Left colon (tissue), 2 donors: Measurements from ENCODE around the gene CEP170B. TPM values are rescaled to one million over a fixed set of nuclear protein-coding genes. Genes with fewer than 3 reads are reported as not detected.
A peak's percentile ranks its signal among the peaks of the same experiment; 100 is the strongest.
"Not testable (repeated sequence)": the region's sequence is repeated elsewhere in the genome, so short reads cannot be mapped to it uniquely, and the experiment has no call there.

Source experiments
- ATAC-seq: fragments of 200-7000 bp; cut with Tn5 transposase; one replicate; pipeline ENCODE4 v1.9.1; 2020; ENCODE audit warnings: mild to moderate bottlenecking, moderate library complexity
- DNase-seq, 2 donors: peaks; one replicate each; pipeline ENCODE4 v3.0.0-alpha.2; 2020
- intact Hi-C, 2 donors: fragments of 100-400 bp; cut with DNase I in 1 of 2; cut with micrococcal nuclease in 1 of 2; formaldehyde crosslinking; loops; one replicate each; pipeline versions ENCODE4 v1.11.2 to v1.14.0; 2022; cut with DNase I, micrococcal nuclease
- total RNA-seq, 2 donors: library from RNA; stranded (reverse); fragmentation: NEBNext Ultra II Directional; extraction: Animal tissue kit (Norgen Biotek cat#: 25700); gene quantifications; one replicate each; pipeline ENCODE4 v1.2.1, GENCODE V29; 2021
- donor health status: DM: no; HTN: no; CAD: no.
- donor health status: DM: yes; HTN: yes; CAD: no.

Gene CEP170B
- total RNA-seq, 2 donors from 2014 or later, result 76.4 to 89.3 TPM

DNA sequence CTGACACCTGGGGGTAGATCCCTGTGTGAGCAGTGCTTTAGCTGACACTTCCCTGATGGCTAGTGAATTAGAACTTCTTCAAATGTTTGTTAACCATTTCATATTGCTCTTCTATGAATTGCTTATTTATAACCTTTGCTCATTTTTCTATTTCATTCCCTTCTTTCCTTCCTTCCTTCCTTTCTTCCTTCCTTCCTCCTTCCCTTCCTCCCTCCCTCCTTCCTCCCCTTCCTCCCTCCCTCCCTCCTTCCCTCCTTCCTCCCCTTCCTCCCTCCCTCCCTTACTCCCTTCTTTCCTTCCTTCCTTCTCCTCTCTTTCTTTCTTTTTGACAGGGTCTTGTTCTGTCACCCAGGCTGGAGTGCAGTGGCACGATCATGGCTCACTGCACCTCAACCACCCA is 23.3 kb upstream of the CEP170B start:
- intact Hi-C loops, result no loop called here
- DNase-seq (no peak), ATAC-seq (no peak)

DNA sequence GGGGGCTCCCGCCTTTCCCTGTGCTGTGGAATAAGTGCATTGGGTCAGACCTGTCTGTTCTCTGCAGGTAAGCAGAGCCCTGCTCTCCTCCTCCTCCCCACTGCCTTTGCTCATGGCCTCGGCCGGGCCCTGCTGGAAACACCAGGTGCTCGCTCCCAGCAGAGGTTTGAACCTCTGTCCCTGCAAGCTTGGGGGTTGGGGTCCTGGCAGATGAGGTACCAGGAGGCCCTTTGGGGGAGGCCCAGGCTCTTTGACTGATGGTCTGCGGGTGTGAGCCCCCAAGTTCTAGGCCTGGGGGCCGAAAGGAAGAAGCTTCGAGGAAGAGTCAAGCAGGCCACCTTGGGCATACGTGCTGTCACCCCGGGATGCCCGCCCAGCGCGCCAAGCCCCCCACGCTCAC is 22.1 kb upstream of the CEP170B start:
- DNase-seq, result peak in 1 of 2 donors; percentile 6
- intact Hi-C loops, result no loop called here
- ATAC-seq, result no peak

DNA sequence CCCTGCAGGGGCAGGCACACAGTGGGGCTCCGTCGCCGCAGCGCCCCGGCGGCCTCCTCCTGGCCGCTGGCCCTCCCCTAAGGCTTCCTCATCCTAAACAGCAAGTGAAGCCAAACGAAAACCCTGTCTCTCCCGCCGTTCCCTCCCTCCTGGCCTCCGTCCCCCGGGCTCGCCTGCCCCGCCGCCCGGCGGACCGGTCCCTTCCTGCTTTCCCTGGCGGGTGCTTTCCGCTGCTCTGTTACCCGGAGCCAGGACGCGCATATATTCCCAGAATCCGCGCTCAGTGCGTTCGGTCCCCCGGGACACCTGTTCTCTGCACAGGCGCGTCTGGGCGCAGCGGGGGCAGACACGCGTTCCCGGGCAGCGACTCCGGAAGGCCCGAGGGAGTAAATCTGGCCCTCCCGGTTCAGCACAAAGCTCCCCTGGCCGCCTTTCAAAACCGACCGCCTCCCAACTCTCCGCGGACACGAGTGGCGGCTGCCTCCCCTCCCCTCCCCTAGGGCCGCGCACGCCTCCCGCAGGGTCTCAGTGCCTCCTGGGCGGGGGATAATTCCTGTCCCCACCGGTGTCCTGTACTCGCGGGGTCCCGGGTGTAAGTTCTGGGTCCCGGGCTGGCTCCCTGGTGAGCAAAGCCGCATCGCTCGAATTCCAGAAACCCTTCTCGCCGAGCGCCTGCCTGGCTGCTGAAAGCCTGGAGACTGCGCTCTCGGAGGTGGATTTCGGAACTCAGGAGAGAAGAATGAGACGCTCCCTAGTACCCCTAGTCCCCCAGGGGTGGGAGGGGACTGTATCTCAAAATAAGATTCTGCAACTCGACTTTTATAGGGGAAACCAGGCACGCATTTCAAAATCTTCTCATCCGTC is 21.4 kb upstream of the CEP170B start:
- peak; percentile 37 for ATAC-seq
- DNase-seq, result peak in 1 of 2 donors; percentile 15
- intact Hi-C loops, result no loop called here

DNA sequence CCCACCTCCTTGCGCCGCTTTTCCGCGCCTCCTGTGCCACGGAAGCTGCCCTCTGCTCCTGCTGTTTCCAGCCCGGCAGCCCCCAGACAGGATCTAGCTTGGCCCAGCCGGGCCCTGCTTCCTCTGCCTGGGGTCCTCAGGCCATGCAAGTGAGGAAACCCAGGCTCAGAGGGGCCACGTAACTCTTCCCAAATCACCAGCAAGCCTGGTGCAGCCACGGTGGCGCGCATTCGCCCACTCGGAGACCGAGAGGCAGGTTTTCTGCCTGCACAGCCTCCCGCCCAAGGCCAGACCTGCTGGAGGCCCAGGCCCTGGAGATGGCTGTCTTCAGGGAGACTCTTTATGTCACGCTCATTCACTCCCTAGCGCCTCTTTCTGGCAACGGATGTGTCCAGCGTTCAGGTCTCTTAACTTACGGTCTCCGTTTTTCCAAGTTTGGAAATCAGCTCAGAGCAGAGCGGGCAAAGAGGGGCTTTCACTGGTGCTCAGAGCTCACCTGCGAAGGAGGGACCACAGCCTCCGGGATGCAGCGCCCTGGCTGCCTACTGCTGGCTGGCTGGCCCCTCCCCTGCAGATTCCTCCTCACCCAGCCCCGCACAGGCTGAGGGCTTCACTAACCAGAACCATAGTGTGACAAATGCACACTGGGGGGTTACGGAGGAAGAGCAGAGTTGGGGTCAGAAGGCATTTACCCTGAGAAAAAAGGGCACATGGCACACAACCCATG is 20.6 kb upstream of the CEP170B start:
- DNase-seq (peak in 1 of 2 donors; percentile 15), ATAC-seq (peak; percentile 26)
- intact Hi-C loops, result no loop called here

DNA sequence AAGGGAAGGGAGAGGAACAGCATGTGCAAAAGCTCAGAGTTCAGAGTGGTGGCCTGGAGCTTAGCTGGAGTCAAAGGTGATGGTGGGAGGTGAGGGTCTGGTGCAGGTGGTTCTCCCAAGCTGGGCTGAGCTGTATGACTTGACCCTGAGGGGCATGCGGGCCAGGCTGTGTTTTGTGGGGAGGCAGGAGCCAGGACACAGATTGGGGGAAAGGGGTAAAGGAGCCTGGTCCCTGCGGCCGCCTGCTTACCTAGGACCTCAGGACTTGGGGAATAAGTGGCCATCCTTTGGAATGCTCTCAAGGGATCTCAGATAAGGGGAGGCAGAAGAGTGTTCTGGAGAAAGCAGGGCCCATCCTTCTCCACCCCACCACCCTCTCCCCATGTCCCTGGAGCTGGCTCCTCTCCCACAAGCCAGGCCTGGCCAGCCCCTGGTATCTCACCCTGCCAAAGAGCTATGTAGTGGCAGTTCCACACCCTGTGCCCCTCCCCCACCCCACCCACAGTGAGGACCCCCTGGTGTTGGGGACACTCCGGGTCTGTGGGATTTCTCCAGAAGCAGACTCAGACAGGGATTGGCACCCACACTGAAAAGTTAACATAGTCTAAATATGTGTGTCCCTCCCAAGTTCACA is 19.9 kb upstream of the CEP170B start:
- ATAC-seq (no peak), DNase-seq (peak in 1 of 2 donors; percentile 12)
- intact Hi-C loops, result no loop called here

DNA sequence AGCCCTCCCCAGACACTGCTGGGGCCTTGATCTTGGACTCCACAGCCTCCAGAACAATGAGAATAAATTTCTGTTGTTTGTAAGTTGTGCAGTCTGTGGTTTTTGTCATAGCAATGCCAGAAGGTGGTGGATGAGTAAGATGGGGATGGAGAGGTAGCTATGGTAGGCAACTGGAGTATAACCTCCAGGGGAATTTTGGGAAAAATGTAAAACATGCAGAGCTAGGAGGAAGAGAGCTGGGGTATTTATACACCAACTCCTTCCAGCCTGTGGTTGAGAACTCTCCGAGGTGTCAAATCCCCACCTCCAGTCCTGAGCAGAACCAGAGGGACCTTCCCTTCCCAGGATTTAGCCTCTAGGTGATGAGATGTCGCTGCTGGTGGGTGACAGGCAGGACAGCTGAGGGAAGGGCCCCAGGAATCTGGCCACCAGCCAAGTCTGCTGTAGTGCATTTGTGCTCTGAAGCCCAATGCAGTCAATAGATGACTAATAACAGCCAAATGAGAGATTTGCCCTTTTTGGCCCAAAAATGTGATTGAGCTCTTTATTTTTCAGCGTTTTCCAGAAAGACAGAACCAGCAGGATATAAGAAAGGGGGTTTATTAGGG is 19.1 kb upstream of the CEP170B start:
- intact Hi-C loops, result no loop called here
- ATAC-seq, result no peak

DNA sequence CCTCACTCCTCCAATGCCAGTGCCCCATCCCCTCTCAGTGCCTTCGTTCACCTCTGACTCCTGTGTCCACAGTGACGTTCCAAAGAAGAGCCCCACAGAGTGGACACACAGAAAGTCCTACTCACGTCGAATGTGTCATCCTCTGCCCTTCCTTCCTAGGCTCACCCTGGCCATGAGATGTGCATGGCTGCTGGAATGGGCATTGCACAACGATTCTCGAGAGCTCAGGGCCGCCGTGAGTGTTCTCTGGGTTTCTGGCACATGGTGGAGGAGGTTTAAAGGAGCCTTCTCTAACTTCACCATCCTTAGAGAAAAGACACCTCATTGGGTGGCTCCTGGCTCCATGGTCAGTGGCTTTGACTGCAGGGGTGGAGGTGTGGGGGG is 12.8 kb upstream of the CEP170B start:
- intact Hi-C loops, result no loop called here

More for the DNA sequence above, 19.1 kb upstream of the CEP170B start:
- no peak for DNase-seq

DNA sequence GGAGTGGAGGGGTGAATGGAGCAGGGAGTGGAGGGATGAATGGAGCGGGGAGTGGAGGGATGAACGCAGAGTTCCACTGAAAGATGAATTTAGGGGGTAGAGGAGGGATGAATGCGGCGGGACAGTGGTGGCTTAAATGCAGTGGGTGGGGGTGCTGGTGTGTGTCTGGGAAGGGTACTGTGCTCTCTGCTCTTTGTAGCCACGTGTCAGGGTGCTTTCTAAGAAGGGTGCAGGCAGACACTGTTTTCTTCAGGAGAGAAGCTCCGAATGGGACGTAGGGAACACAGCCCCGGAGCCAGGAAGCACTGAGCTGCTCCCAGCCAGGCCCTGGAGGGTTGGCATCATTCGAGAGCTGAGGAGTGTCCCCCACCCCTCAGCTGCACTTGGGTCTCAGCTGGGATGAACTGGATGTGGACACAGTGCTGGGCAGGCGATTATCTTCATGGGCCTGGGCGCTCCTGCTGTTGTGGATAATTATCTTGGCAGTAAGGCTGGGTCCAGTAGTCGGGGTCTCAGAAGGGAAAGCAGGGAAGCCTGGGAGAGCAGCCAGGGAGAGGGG is 9.5 kb upstream of the CEP170B start:
- ATAC-seq (peak; percentile 32), DNase-seq (peak in 1 of 2 donors; percentile 15)
- intact Hi-C loops, result no loop called here

More for the DNA sequence above, 12.8 kb upstream of the CEP170B start:
- ATAC-seq, result no peak
- DNase-seq, result peak in 1 of 2 donors; percentile 15

DNA sequence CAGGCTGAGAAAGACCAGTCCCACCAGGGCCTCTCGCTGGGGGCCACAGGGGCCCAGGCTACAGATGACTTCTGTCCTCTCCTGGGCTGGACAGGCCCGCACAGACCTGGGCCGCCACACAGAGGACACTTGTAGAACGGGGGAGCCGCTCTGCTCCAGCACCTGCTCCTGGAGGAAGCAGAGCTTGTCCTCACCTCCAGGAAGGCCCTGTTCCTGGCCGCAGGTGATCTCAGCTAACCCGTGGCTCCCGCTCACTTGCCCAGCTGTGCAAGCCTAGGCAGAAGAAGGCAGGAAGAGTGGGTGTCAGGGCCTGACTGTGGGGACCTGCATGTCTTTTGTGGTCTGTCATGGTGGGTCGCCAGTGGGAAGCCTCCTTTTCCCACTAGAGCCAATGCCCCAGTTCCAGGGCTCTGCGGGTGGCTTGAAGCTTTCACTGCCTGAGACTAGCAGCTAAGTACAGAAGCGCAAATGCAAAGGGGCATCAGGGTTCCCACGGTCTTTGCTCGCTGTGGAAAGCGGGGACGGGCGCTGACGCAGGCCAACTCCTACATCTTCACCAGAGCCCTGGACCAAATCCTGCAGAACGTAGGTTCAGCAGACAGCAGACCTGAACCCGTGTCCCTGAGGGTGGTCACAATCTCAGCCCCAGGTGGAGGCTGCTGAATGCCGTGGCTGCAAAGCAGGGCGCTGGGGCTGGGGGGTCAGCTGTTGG is 8.8 kb upstream of the CEP170B start:
- ATAC-seq (peak; percentile 75), DNase-seq (no peak)
- intact Hi-C loops, result no loop called here

DNA sequence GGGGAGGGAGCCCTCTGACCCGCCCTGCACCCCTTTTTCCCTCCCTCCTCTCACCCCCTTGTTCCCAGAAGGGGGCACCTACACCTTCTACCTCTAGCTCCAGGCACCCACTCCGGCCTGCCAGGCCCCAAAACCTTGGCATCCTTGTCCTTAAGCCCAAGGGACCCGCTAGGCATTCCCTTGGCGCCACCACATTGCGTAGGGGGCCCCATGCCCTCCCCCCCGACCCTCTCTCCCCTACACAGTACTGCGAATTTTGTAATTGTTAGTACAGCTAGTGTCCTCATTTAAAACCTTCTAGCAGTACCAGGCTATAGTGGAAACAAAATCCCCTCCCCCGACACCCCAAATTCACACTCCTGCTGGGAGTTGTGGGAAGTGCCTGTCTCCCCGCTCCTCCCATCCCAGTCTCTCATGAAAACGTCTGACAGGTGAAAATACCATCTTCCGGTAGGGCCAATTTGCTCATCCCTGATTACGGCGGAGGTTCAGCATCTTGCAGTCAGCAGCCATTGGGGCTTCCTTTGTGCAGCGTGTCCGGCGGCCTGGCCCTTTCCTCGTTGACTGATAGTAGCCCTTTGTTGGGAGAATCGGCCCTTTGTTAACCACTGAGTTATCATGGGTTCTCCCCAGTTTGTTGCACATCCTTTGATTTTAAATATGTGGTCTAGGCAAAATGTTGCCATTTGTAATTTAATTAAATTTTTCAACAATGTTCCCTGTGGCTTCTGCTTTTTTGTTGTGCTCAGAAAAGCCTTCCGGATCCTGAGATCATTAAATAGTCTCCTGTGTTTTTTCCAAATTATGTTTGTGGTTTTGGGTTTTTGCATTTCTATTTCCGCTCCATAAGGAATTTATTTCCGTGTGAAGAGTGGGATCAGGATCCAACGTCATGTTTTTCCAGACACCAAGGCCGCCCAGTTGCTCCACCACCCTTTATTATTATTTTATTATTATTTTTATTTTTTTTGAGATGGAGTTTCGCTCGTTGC is 7.9 kb upstream of the CEP170B start:
- intact Hi-C loops, result no loop called here
- ATAC-seq, result peak; percentile 31
- peak in 1 of 2 donors; percentile 20 for DNase-seq

DNA sequence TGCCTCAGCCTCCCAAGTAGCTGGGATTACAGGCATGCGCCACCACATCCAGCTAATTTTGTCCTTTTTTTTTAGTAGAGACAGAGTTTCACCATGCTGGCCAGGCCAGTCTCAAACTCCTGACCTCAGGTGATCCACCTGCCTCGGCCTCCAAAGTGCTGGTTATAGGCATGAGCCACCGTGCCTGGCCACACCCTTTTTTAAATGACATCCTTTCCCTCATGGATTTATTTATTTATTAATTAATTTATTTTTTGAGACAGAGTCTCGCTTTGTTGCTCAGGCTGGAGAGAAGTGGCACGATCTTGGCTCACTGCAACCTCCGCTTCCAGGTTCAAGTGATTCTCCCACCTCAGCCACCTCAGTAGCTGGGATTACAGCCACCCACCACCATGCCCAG is 7.1 kb upstream of the CEP170B start:
- DNase-seq, intact Hi-C loops, ATAC-seq: not testable (repeated sequence)

DNA sequence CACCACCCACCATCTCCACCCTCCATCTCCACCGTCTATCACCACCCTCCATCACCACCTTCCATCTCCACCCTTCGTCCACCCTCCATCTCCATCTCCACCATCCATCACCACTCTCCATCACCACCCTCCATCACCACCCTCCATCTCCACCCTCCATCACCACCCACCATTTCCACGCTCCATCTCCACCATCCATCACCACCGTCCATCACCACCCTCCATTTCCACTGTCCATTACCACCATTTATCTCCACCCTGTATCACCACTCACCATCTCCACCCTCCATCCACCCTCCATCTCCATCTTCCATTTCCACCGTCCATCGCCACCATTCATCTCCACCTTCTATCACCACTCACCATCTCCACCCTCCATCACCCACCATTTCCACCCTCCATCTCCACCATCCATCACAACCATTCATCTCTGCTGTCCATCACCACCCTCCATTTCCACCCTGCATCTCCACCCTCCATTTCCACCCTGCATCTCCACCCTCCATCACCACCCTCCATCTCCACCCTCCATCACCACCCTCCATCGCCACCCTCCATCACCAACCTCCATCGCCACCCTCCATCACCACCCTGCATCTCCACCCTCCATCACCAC is 6.1 kb upstream of the CEP170B start:
- ATAC-seq (no peak), DNase-seq (no peak)
- intact Hi-C loops, result no loop called here

DNA sequence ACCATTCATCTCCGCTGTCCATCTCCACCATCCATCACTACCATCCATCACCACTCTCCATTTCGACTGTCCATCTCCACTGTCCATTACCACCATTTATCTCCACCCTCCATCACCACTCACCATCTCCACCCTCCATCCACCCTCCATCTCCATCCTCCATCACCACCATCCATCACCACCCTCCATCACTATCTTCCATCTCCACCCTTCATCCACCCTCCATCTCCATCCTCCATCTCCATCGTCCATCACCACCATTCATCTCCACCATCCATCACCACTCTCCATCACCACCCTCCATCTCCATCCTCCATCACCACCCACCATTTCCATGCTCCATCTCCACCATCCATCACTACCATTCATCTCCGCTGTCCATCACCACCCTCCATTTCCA is 5.2 kb upstream of the CEP170B start:
- intact Hi-C loops, result no loop called here
- no peak for DNase-seq
- no peak for ATAC-seq

DNA sequence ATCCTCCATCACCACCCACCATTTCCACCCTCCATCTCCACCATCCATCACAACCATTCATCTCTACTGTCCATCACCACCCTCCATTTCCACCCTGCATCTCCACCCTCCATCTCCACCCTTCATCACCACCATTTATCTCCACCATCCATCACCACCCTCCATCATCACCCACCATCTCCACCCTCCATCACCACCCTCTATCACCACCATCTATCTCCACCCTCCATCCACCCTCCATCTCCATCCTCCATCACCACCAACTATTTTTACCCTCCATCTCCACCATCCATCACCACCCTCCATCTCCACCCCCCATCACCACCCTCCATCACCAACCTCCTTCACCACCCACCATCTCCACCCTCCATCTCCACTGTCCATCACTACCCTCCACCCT is 4.7 kb upstream of the CEP170B start:
- intact Hi-C loops, result no loop called here
- no peak for DNase-seq
- no peak for ATAC-seq

DNA sequence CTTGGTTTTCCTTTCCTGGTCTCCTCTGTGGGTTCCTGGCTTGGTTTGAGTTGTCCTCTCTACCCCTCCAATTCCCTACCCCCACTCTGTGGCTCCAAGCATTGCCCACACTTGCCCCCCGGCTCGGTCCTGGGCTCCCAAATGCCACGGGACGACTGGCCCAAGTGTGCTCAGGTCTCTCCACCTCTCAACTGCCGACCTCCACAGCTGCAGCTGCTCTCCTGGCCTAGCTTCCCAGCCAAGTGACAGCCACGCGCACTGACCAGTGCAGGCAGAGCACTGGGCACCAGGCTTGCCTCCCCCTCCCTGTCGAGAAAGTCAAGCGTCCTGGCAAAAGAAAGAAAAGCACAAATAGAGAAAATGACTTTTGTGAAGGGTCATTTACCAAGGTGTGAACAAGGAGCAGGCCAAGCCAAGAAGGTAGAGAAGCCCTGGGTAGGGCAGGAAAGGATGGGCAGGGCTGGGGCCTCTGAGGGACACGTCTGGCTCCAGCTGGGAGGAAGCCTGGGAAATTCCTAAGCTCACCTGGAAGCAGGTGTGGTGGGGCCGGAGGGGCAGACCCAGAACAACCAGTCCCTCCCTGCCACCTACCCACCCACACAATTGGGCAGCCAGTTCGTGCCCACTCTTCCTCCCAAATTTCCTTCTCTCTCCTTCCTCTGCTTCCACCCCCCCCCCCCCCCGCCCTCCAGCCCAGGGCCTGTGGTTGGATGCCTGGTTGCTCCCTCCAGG is 1.8 kb upstream of the CEP170B start:
- intact Hi-C loops, result no loop called here
- DNase-seq, result peak in 1 of 2 donors; percentile 30

DNA sequence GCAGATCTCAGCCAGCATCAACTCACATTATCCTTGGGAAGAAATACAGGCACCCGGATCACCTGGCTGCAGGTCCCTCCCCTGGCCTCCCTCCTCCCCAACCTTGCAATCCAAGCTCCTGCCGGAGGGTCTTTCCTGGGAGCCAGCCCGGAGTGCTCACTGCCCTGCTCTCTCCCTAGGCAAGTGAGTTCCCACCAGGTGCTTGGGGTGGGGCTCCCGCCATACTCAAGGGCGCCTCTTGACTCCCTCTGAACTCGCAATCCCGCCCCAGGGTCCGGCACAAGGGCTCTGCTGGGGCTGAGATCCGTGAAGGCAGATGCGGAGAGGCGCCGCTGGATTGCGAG is 1.2 kb upstream of the CEP170B start:
- no peak for ATAC-seq
- DNase-seq, result no peak
- intact Hi-C loops, result no loop called here

More for the DNA sequence above, 1.8 kb upstream of the CEP170B start:
- ATAC-seq, result no peak
